NCI-H345 treated with DMSO at 0.1 percent for 48 hours (cell line): ENCODE measurements around the gene MCU.
A peak's percentile ranks its signal among the peaks of the same experiment; 100 is the strongest.

Experiments used
- DNase-seq: peaks from one replicate; lab custom pipeline; 2025; ENCODE audit not compliant: unreplicated experiment; lab: John Stamatoyannopoulos, UW

The MCU gene

DNA sequence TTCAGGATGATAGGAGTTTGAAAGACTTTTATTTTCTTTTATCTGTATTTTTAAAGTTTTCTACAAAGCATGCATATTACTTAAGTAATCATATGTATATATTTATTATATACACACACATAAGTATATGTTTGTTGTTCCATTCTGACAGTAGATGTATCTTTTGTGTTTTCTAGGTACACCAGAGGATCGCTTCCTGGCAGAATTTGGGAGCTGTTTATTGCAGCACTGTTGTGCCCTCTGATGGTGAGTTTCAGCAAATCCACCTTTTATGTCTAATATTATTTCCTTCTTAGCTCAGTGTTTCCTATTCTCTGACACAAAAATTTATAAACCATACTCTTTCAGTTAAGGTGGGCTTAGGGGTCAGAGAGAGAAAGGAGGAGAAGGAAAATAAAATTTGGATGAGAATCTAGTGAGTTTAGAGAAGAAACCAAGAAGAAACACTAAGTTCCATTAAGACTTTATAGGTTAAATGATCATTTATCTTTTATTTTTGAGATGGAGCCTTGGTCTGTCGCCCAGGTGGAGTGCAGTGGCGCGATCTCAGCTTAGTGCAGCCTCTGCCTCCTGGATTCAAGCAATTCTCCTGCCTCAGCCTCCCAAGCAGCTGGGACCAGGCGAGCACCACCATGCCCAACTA is 142.4 kb downstream of the MCU start:
- DNase-seq: peak; percentile 18

DNA sequence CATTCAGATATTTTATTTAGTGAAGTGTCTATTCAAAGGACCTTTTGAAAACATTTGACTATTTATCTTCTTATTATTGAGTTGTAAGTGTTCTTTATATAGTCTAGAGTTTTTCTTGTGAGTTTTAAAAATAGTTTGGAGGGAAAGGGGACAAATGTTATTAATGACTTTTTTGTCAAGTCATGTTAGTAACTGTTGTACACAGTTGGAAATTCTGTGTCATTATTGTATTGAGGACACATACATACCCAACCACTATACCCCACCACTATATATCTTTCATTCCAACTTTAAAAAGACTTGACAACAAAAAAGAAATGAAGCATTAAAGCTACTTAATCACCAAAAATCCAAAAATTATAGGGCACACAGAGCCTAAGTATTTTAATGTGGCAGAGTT is 148.4 kb downstream of the MCU start:
- no peak for DNase-seq

DNA sequence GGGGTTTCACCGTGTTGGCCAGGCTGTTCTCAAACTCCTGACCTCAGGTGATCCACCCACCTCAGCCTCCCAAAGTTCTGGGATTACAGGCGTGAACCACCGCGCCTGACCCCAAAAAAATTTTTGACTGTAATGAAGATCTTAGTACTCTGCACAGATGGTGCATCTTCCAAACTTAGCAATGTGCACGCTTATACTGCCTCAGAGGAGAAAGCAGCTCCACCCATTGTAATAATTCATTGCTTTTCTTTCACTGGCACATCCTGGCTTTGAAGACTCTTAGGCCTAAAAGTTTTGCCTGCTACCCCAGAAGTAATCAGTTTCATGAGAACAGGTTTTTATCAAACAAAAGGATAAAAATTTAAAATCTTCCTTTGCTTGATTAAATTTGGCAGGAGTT is 149.5 kb downstream of the MCU start:
- no peak for DNase-seq

DNA sequence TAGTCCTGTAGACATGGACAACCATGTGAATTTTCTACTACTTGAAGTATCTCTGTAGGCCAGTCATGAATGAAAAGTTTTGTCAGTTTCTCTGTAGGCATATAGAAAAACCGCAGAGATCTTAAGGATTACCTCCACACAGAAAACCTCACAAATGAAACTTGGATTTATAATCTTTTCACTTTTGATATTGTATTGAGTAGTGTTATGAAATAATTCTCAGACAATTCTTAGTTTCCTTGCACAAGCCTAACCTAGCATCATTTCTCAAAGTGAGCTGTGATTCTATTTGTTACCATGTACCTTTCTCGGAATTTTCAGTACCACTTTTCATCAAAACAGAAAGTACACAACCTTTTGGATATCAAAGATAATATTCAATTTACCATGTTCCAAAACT is 150.2 kb downstream of the MCU start:
- DNase-seq: no peak

DNA sequence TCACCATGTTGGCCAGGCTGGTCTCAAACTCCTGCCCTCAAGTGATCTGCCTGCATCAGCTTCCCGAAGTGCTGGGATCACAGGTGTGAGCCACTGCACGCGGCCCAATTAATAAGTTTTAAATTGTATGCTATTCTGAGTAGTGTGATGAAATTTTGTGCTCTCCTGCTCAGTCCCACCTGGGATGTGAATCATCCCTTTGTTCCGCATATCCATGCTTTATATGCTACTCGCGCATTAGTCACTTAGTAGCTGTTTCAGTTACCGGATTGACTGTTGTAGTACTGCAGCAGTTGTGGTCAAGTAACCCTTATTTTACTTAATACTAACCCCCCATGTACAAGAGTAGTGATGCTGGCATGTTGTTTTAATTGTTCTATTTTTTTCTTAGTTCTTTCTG is 154.3 kb downstream of the MCU start:
- no peak for DNase-seq

DNA sequence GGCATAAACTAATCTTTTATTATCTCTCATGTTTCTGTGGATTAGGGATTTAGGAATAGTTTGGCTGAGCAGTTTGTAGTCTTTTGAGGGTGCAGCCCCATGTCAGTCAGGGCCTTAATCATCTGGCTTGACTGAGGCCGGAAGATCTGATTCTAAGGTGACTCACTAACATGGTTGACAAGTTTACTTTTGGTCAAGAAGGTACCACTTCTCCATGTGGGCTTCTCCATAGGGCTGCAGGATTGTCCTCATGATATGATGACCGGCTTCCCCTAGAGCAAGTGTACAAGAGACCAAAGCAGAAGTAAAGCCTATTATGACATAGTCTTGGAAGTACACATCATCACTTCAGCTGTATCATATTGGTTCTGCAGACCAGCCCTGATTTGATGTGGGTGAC is 155.7 kb downstream of the MCU start:
- no peak for DNase-seq

DNA sequence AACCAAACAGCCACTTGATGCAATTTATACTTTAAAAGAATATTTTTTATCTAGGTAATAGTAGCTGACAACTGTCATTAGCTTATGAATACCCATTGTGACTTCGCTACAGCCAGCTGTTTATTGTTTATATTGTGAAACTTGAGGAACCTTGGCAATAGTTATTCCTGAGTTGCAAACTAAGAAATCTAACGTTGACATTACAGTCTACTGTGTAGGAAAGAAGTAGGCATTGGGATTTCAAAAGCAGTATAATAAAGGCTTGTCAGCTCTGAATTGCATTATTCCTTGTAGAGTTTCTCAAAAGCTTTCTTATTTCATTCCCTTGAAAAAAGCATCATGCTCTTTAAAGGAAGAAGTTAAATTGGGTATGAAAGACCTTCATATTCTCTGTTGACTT is 158.9 kb downstream of the MCU start:
- no peak for DNase-seq

DNA sequence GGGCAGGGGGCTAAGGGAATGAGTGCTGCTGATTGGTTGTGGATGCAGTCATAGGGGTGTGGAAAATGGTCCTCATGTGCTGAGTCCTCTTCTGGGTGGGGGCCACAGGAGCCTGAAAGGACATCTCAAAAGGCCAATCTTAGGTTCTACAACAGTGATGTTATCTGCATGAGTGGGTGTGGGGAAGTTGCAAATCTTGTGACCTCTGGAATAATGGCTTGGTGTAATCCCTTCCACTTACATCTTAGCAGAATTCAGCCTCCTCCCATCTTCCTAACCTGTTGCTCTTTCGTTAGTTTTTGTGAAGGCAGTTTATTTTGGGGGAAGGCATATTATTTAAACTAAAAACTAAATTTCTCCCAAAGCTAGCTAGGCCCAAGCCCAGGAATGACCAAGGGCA is 159.6 kb downstream of the MCU start:
- no peak for DNase-seq

DNA sequence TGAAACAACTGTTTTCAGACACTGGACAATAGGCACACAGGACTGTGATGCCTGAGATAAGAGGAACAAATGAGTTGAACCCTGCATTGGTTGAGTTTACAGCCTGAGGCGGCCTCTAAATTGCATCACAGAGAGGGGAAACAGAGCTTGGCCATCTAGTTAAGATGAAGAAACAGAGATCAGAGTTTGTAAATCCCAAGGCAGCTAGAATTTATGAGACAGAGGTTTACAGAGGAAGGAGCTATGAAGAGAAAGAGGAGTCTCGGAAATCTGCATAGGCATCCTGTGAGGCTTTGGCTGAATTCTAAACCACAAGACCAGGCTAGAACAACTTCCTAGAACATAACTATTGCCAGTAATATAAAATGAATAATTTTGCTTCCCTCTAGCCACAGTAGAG is 160.6 kb downstream of the MCU start:
- DNase-seq: no peak

DNA sequence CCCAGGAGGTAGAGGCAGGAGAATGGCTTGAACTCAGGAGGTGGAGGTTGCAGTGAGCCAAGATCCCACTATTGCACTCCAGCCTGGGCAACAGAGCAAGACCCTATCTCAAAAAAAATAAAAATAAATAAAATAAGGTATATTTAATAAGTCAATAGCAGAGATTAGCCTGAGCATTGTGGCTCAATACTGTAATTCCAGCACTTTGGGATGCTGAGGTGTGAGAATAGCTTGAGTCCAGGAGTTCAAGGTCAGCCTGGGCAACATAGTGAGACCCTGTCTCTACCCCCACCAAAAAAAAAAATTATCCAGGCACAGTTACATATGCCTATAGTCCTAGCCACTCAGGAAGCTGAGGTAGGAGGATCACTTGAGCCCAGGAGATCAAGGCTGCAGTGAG is 163.2 kb downstream of the MCU start:
- DNase-seq: no peak

DNA sequence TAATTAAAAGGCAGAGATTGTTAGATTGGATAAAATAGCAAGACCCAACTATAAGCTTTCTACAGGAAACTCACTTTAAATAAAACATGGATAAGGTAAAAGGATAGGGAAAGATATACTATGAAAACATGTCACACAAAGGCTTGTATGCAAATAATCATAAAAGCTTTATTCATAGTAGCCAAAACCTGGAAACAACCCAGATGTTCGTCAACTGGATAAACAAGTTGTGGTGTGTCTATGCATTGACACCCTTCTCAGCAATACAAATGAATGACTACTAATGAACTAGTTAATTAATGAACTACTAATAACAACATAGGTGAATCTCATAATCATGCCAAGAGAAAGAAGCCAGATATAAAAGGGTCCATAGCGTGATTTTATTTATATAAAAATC is 163.8 kb downstream of the MCU start:
- DNase-seq: no peak

DNA sequence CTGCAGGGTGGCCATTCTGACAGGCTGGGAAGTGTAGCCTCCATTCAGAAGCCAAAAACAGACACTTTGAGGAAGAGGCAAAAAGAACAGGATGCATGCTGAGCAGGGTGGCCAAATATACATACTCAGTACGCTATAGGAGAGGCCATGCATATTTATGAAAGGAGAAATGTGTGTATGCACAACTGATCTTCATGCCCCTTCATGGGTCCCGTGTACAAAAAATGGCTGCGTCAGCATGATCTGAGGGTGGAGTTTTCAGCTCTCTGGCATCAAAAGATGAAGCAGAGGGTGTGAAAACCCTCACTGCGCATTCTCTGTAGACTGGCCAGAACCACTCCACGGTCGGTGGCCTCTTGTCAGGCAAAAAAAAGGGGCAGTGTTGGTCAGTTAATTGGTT is 166.1 kb downstream of the MCU start:
- DNase-seq: no peak

DNA sequence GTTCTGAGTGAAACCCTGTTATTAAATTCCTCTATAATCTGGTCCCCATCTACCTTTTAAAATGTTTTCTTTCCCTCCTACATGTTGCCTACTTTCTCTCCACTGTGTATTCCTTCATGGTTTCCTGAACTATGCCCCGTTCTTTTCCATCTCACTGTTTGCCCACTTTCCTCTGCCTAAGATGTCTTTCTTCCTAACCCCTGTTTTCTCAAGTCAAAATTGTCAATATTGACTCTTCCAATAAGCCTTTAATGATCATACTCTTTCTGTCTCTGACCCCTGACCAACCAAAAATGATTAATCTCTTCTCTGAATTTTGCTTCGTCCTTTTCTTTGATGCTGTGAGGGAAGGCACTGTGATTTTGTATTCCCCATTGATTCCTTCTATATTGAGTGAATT is 171.0 kb downstream of the MCU start:
- no peak for DNase-seq

DNA sequence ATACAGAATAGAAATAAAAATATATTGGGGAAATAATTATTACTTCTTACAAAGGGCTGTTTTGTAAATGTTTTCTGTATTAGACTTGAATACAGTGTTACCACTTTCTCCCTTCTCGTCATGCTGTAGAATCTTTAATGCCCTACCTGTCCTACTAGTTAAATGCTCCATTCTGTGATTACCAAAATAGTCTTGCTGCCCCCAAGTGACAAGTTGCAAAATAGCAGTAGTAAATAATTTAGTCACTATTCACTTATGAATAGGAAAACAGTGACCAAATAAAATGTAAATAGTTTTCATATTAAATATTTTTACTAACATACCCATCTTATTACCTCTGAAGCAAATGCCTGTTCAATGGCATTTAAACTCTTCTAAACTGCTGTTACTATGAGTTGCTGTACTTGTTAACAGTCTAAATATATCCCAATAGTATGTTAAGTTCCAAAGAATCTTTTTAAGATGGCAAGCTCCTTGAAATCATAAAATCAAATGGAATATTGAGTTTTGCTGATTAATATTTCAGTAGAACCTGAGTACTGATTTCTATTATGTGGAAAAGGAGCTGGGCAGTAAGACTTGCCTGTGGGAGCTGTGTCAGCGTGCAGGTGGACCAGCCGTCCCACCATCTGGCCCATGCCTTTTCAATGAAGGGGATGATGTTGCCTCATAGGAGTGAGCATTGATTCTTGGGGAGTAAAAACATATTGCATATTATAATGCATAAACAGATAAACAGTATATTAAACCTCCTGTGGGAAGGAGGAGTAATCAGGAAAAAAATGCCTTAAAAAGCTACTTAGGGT is 183.5 kb downstream of the MCU start:
- DNase-seq: no peak

DNA sequence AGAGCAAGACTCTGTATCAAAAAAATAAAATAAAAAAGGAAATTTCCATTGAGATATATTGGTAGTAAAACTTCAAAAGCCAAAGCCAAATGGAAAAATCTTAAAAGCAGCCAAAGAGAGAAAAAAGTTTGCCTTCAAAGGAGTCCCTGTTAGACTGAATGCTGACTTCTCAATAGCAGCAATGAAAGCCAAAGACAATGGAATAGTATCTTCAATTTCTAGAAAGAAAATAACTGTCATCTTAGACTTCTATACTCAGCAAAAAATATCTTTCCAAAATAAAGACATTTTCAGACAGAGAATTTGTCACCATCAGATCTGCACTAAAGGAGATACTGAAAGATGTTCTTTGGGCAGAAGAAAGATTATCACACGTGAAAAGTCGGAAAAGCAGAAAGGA is 187.3 kb downstream of the MCU start:
- no peak for DNase-seq

DNA sequence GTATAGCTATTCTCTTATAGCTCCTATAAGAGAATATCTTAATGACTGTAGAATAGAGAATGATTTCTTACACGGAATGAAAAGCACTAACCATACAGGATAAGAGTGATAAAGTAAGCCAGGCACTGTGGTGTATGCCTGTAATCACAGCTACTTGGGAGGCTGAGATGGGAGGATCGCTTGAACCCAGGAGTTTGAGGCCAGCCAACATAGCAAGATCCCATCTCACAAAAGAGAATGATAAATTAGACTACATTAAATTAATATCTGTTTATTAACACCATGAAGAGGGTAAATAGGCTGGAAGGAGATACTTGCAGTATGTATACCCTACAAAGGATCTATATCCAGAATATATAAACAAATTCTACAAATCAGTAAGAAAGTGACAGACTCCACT is 189.3 kb downstream of the MCU start:
- no peak for DNase-seq

DNA sequence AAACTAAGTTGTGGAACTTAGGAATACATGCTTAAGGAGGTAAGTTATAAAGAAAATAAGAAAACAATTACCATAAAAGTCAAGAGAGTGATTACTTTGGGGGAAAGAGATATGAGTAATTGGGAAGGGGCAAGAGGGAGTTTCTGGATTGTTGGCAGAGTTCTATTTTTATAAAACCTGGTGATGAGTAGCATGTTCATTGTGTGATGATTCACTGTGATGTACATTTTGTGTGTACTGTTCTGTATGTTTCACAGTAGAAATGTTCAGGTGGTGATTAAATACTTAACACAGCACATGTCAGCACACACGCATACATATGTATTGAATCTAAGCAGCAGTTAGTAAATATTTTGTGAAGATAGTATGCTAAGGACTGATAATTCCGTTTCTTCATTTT is 191.9 kb downstream of the MCU start:
- no peak for DNase-seq

DNA sequence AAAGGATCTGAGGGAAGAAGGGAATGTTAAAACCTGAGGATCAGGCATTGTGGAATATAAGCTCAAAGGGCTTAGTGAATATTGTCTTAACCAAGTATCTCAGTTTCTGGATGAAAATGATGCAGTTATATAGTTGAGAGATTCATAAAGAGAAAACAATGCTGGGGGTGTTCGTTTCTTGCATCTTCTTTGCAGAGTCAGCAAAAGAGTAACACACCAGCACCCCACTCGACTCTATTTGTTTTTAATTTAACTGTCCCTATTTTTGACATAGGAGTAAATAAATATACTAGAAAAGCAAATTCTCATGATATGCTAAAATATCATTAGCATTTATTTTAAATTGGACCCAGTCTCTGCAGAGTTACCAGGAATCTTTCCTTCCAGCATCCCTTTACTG is 194.0 kb downstream of the MCU start:
- no peak for DNase-seq

DNA sequence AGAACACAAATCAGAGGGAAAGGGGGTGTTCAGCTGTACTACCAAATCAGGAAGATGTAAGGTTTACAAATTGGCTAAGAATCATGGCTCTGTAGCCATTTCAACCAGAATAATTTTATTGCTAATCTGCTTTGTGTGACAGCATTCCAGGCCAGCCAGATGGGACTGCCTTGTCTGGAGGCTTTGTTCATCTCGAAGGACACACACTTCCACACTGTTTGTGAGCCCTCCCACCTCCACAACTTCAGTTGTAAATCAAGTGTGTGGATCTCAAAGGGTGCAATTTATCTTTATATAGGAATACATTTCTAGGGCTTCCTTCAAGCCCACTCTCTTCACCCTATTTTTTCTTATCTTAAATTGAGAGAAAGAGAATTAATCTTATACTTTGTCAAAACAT is 194.7 kb downstream of the MCU start:
- DNase-seq: no peak

DNA sequence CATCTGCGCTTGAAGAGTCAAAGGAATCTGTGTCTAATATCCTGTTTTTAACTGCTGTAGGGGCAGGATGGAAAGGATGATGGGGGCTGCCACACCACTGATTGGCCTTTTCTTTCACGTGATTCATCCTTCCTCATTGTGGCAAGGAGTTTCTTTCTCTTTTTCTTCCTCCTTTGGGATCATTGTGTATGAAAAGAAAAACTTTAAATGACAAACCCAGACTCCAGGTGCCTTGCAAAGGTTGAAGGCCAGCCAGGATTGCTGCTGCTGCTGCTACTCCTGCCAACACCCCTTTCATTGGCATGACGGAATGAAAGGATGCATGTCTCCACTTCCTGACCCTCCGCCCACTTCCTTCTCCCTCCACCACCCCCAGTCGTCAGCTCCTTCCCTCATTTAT is 195.1 kb downstream of the MCU start:
- DNase-seq: no peak

DNA sequence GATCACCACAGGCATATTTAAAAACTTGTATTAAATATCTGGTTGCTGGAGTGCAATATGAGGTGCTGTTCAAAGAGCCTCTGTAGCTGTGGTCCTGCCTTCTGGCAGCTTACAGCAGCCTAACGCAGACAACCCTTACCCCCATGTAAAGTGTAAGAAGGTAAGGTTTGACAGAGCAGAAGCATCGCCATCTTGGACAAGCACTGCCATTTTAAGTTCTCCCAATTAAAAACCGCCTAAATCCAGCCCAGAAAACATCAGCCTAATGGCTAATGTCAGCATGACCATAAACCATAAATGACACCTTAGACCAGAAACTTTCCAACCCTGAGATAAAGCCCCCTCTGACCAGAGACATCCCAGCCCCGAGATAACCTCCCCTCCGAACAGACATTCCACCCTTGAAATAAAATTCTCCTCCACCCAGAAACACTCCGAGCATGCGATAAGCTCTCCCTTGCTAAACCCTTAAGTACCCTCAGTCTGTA is 196.3 kb downstream of the MCU start:
- DNase-seq: no peak

DNA sequence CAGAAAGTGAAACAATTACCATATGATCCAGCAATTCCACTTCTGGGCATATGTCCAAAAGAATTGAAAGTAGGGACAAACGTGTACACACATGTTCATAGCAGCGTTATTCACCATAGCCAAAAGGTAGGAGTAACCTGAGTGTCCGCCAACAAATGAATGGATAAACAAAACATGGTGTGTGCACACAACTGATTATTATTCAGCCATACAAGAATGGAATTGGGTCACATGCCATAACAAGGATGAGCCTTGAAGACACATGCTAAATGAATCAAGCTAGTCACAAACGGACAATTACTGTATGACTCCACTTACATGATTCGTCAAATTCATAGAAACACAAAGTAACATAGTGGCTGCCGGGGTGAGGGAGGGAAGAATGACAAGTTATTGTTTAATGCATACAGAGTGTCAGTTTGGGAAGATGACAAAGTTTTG is 197.5 kb downstream of the MCU start:
- peak; percentile 84 for DNase-seq

DNA sequence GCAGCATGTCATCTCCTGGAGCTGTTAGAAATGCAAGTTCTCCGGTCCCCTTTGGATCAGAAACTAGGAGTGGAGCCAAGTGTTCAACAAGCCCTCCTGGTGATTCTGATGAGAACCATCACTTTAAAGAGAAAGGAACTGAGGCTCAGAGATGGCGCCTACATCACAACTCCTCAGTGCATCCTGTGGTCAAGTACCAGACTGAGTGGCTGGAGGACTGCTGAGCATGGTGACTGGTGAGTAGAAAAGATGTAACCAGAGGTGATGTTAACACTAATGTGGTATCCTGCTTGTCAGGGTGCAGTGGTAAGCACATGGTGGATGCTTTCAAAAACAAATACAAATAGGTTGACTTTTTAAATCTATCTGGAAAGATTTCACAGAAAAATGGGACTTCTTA is 198.1 kb downstream of the MCU start:
- no peak for DNase-seq
